Dendritic cell treated with granulocyte-macrophage colony-stimulating factor and Interleukin-4, amounts not matched to agents 40 ng/mL and 50 ng/mL, for 4 days (primary cell): Measurements from ENCODE around the gene NKAIN2.
"Not testable (repeated sequence)": the region's sequence is repeated elsewhere in the genome, so short reads cannot be mapped to it uniquely, and the experiment has no call there.

Source experiments
- H3K27ac Mint-ChIP-seq: one replicate; pipeline ENCODE4 v1.8.0; 2022; ENCODE audit warnings: mild to moderate bottlenecking, mixed read lengths
- H3K27me3 Mint-ChIP-seq: one replicate; pipeline ENCODE4 v1.8.0; 2022; ENCODE audit warnings: mild to moderate bottlenecking, mixed read lengths
- H3K36me3 Mint-ChIP-seq: one replicate; pipeline ENCODE4 v1.8.0; 2022; ENCODE audit warnings: low read depth, mixed read lengths
- H3K4me1 Mint-ChIP-seq: one replicate; pipeline ENCODE4 v1.8.0; 2022; ENCODE audit warnings: low read depth, mixed read lengths
- H3K4me3 Mint-ChIP-seq: one replicate; pipeline ENCODE4 v1.8.0; 2022; ENCODE audit warnings: mild to moderate bottlenecking, moderate library complexity, mixed read lengths
- H3K9me3 Mint-ChIP-seq: one replicate; pipeline ENCODE4 v1.8.0; 2022; ENCODE audit warnings: mixed read lengths
- intact Hi-C: fragments of 100-400 bp; cut with micrococcal nuclease; formaldehyde crosslinking; loops from one replicate; pipeline ENCODE4 v1.15.0; 2022

Gene NKAIN2

DNA sequence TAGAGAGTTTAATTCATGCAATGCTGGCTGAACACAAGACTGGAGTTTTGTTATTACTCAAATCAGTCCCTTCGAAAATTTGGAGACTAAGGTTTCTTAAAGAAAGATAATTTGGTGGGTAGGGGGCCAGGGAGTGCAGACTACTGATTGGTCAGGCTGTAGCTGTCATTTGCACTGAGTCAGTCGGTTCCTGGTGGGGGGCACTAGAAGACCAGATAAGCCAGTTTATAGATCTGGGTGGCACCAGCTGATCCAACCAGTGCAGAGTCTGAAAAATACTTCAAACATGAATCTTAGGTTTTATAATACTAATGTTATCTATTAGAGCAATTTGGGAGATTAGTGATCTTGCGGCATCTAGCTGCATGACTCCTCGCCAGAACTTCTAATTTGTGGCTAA lies 530.7 kb downstream of the NKAIN2 start:
- intact Hi-C loops = no loop called here
- no peaks in the 10 kb centered on the region for H3K4me1 Mint-ChIP-seq
- H3K27me3 Mint-ChIP-seq = no peaks in the 10 kb centered on the region
- no peaks in the 10 kb centered on the region for H3K36me3 Mint-ChIP-seq
- H3K4me3 Mint-ChIP-seq = no peak overlapping the region
- no peaks in the 10 kb centered on the region for H3K9me3 Mint-ChIP-seq
- no peak overlapping the region for H3K27ac Mint-ChIP-seq

DNA sequence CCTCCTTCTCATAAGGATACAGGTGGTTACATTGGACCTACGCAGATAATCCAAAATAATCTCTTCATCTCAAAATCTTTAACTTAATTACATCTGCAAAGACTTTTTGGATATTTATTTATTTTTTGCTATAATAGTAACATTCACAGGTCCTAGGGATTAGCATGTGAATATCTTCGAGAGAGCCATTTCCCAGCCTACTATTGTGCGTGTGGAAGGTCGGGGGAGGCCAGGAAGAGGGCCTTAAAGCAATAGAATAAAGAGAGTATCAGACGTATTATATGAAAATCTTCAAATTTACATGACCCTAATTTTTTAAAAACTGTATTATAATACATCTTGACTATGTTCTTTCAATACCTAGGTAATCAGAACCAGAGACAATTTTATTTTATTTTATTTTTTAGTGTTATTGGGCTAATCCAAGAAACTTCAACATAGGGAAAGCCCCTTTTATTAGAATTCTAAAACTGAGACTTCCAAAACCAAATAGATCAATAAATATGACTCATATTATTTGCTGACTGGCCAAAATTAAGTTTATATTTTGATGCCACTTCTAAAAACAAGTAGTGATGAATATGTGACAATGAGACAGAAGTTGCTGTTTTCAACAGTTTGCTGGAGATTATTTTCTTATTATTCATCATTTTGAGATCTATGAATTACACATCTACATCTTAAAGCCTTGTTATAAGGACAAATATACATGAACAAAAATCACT lies 536.1 kb downstream of the NKAIN2 start:
- H3K27me3 Mint-ChIP-seq = no peaks in the 10 kb centered on the region
- intact Hi-C loops = no loop called here
- no peaks in the 10 kb centered on the region for H3K36me3 Mint-ChIP-seq
- no peaks in the 10 kb centered on the region for H3K9me3 Mint-ChIP-seq
- no peak overlapping the region for H3K4me3 Mint-ChIP-seq
- H3K27ac Mint-ChIP-seq = no peak overlapping the region
- H3K4me1 Mint-ChIP-seq = no peaks in the 10 kb centered on the region

DNA sequence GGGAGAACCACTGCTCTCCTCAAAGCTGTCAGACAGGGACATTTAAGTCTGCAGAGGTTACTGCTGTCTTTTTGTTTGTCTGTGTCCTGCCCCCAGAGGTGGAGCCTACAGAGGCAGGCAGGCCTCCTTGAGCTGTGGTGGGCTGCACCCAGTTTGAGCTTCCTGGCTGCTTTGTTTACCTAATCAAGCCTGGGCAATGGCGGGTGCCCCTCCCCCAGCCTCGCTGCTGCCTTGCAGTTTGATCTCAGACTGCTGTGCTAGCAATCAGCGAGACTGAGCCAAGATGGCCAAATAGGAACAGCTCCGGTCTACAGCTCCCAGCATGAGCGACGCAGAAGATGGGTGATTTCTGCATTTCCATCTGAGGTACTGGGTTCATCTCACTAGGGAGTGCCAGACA lies 544.7 kb downstream of the NKAIN2 start:
- H3K4me1 Mint-ChIP-seq, H3K4me3 Mint-ChIP-seq, H3K27ac Mint-ChIP-seq, intact Hi-C loops, H3K36me3 Mint-ChIP-seq, H3K27me3 Mint-ChIP-seq: not testable (repeated sequence)
- peaks cover 30% of the 10 kb centered on the region for H3K9me3 Mint-ChIP-seq

DNA sequence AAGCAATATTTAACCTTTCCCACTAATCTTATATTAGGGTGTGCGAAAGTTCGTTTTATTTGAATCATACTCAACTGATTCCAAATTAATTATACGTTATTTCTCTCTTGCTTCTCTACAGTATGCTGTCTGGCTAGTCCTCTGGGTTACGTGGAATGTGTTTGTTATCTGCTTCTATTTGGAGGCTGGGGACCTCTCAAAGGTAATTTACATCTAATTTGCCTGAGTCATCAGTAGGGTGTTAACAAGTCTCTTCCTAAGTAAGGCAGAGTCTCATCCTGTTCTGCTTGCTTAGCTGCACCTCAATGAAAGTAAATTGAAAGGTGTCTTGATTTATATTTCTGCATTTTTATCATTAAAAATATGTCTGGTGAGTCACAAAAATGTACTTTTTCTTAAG lies 551.5 kb downstream of the NKAIN2 start:
- no peaks in the 10 kb centered on the region for H3K36me3 Mint-ChIP-seq
- intact Hi-C loops = no loop called here
- H3K9me3 Mint-ChIP-seq = no peaks in the 10 kb centered on the region
- H3K4me1 Mint-ChIP-seq = no peaks in the 10 kb centered on the region
- no peak overlapping the region for H3K27ac Mint-ChIP-seq
- H3K4me3 Mint-ChIP-seq = no peak overlapping the region
- no peaks in the 10 kb centered on the region for H3K27me3 Mint-ChIP-seq

DNA sequence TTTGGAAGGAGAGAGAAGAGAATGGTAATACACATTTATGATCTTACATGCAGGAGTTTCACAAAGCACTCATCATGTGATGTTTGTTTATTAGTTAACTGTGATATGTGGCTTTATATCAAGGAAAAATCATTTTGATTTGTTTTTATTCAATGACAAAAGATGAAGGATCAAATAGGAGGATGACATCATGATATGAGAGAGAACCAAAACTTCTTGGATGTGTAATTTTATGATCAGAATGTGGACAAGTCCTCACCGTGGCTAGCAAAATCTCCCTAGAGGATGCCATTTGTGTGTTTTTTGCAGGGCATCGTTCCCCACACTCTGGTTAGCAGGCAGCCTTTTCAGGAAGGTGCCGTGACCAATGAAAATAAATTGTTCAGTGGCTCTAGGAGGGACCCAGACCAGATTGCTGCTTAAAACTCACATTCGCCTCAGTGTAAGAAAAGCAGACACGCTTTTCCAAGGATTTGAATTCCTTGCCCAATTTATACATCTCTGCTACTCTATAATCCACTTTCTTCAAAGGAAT lies 552.7 kb downstream of the NKAIN2 start:
- H3K9me3 Mint-ChIP-seq = no peaks in the 10 kb centered on the region
- no peaks in the 10 kb centered on the region for H3K27me3 Mint-ChIP-seq
- intact Hi-C loops = no loop called here
- H3K4me1 Mint-ChIP-seq = no peaks in the 10 kb centered on the region
- no peaks in the 10 kb centered on the region for H3K36me3 Mint-ChIP-seq
- no peak overlapping the region for H3K4me3 Mint-ChIP-seq
- no peak overlapping the region for H3K27ac Mint-ChIP-seq

DNA sequence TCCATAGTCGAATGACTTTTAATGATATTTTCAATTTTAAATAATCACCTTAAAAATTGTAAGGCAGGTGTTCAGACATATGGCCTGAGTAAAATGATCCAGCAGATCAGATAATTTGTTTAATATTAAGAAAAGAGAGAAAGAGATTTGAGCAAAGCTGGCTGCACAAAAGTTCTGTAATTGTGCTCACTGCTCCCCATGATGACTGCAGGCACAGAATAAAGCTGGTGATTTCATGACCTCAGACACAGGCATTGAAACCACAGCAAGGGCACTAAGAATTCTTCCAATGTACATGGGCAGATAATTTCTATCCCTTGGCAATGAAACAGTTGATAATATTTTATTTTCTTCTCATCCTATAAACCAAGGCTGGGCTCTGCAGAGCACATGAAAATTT lies 553.1 kb downstream of the NKAIN2 start:
- Mint-ChIP-seq H3K27me3 (no peaks in the 10 kb centered on the region), H3K9me3 (no peaks in the 10 kb centered on the region), H3K4me3 (no peak overlapping the region), H3K36me3 (no peaks in the 10 kb centered on the region), H3K27ac (no peak overlapping the region), H3K4me1 (no peaks in the 10 kb centered on the region)
- intact Hi-C loops = no loop called here

DNA sequence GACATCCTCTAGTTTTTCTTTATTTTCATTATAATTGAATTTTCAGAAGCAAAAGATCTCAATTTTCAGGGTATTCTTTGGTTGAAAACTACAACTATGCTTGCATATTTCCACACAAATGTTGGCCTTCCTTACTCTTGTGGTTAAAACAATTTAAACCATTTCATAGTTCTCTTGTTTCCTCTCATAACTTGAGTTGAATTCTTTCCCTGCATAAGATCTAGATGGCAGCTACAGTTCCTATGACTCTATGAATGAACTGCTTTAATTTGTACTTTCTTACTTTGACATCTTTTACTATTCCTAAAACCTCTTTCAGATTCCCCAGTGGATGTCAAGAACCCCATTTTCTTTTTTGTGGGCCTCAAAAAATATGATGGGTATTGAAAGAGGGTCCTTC lies 564.5 kb downstream of the NKAIN2 start:
- no peak overlapping the region for H3K27ac Mint-ChIP-seq
- no peaks in the 10 kb centered on the region for H3K4me1 Mint-ChIP-seq
- no peak overlapping the region for H3K4me3 Mint-ChIP-seq
- no peaks in the 10 kb centered on the region for H3K36me3 Mint-ChIP-seq
- intact Hi-C loops = no loop called here
- no peaks in the 10 kb centered on the region for H3K9me3 Mint-ChIP-seq
- H3K27me3 Mint-ChIP-seq = no peaks in the 10 kb centered on the region

DNA sequence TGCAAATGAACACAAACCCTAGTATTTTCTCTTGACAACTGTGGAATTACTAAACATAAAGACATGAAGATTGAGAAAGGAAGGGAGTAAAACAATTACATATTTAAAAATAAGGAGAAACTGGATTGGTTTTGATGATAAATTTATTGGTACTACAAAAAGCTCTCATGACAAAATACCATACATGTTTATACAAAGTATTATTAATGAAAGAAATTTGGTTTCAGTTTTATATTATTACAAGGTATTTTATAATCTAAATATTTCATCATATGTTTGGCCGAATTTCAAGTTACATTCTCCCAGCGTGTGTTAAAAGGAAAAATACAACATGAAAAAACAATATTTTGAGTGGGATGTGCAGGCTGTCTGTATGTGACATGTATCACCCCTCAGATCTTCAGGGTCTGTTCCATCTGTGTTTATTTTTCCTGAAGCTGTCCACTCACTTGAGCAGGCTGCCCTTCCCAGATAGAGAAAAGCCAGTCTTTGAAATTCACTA lies 568.4 kb downstream of the NKAIN2 start:
- H3K27ac Mint-ChIP-seq = no peak overlapping the region
- H3K27me3 Mint-ChIP-seq = no peaks in the 10 kb centered on the region
- no peaks in the 10 kb centered on the region for H3K9me3 Mint-ChIP-seq
- intact Hi-C loops = no loop called here
- no peak overlapping the region for H3K4me3 Mint-ChIP-seq
- H3K4me1 Mint-ChIP-seq = no peaks in the 10 kb centered on the region
- H3K36me3 Mint-ChIP-seq = no peaks in the 10 kb centered on the region

DNA sequence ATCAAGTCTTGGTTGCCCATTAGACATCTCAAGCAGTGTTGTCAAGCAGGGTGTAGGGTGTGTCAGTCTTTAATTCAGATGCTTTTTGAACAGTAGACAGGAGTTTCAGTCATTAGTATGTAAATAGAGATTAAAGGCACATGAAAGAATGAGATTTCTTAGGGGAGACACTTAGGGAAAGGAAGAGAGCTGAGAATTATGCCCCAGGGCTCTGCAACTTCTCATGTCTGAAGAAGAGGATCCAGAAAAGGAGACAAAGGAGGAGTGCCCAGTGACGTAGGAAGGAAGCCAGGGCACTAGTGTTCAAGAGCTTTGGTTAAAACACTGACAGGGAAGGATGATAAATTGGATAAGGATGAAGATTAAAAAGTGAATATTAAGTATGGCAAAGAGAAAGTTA lies 569.7 kb downstream of the NKAIN2 start:
- no peaks in the 10 kb centered on the region for H3K27me3 Mint-ChIP-seq
- H3K27ac Mint-ChIP-seq = no peak overlapping the region
- H3K4me1 Mint-ChIP-seq = no peaks in the 10 kb centered on the region

DNA sequence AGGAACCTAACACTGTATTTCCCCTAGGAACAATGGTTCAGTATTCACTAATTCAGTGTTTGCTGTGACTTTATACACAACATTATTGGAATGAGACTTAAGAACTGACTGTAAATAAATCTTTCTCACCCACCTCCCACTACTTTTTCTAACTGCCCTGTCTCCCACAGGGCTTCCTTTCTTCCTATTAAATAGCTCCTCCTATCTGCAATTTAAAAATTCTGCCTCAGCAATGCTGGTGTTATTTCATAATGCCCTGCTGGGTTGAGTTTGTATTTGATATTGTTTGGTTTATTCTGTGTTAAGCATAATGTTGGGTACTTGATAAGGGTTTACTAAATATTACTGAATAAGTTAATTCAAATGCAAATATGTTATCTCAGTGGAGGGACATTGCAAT lies 585.5 kb downstream of the NKAIN2 start:
- intact Hi-C loops = no loop called here
- H3K4me1 Mint-ChIP-seq = no peaks in the 10 kb centered on the region
- no peaks in the 10 kb centered on the region for H3K36me3 Mint-ChIP-seq
- H3K27ac Mint-ChIP-seq = no peak overlapping the region
- H3K9me3 Mint-ChIP-seq = peaks cover 26% of the 10 kb centered on the region
- H3K27me3 Mint-ChIP-seq = no peaks in the 10 kb centered on the region
- H3K4me3 Mint-ChIP-seq = no peak overlapping the region

More for the DNA sequence above, 569.7 kb downstream of the NKAIN2 start:
- no peak overlapping the region for H3K4me3 Mint-ChIP-seq
- intact Hi-C loops = no loop called here
- no peaks in the 10 kb centered on the region for H3K9me3 Mint-ChIP-seq
- no peaks in the 10 kb centered on the region for H3K36me3 Mint-ChIP-seq

DNA sequence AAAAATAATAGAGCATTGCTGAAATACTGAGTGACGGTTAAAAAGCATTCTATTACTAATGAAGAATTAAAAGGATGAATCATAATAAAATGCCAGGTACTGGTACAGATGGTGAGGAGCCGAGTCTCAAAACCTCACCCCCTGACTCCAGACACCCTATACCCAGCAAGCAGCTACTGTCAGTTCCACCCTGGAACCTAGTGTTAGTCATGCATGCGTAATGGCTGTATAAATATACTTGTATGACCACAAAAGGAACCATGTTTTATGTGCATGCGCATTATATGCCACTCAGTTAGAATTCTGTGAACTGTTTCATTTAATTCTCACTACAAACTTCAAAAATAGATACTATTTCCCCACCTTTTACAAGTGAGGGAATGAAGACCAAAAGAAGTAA lies 589.9 kb downstream of the NKAIN2 start:
- Mint-ChIP-seq H3K4me3 (no peak overlapping the region), H3K36me3 (no peaks in the 10 kb centered on the region), H3K9me3 (peaks cover 5% of the 10 kb centered on the region), H3K27ac (no peak overlapping the region), H3K27me3 (no peaks in the 10 kb centered on the region), H3K4me1 (no peaks in the 10 kb centered on the region)
- intact Hi-C loops = no loop called here

DNA sequence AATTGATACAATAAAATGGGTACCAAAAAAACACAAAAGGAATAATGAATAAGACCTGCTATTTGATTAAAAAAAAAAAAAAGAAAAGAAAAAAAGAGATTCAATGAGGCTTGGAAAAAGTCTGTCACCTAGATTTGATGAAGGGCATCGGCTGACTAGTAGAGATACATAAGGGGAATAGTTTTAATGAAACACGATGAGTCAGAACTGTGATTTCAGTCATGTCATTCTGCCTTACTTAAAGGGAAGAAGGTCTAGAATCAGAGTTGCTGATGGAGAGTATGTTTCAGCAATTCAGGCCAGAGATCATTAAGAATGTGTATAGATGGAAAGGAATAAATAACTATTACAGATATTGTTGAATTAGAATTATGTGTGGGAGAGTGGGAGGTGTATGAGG lies 592.7 kb downstream of the NKAIN2 start:
- H3K27ac Mint-ChIP-seq = no peak overlapping the region

DNA sequence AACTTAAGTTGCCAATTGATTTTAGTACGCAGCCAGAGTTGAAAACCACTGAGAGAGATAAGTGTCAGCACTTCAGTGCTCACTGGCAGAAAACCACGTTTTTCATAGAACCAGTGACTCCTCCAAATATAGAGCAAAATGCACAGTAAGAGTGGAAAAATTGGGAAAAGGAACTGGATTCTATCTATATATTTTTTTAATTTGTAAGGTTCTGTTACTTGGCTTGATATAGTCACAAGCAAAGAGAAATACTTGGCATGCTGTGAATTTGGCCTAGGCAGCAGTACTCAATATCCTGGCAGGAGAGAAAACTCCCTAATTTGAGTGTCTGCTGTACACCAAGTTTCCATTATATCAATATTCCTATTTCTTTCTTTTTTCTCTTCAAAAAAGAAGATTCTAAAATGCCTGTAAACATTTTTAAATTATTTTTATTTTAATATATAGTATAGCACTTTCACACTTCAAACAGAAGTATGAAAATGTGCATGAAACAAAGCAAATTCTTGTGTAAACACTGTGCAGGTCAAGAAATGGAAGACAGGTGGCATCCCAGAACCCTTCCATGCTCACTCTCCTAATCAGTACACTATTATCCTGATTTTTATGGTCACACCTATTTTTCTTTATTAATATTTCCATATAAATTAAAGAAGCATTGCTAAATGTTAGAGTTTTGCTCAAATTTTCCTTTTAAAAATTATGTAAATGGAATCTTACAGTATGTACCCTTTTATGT lies 596.8 kb downstream of the NKAIN2 start:
- Mint-ChIP-seq H3K27me3 (no peaks in the 10 kb centered on the region), H3K36me3 (no peaks in the 10 kb centered on the region), H3K9me3 (no peaks in the 10 kb centered on the region), H3K4me1 (no peaks in the 10 kb centered on the region), H3K4me3 (no peak overlapping the region), H3K27ac (no peak overlapping the region)
- intact Hi-C loops = no loop called here

More for the DNA sequence above, 592.7 kb downstream of the NKAIN2 start:
- no peaks in the 10 kb centered on the region for H3K36me3 Mint-ChIP-seq
- no peaks in the 10 kb centered on the region for H3K27me3 Mint-ChIP-seq
- intact Hi-C loops = no loop called here
- H3K9me3 Mint-ChIP-seq = no peaks in the 10 kb centered on the region
- H3K4me3 Mint-ChIP-seq = no peak overlapping the region
- no peaks in the 10 kb centered on the region for H3K4me1 Mint-ChIP-seq

DNA sequence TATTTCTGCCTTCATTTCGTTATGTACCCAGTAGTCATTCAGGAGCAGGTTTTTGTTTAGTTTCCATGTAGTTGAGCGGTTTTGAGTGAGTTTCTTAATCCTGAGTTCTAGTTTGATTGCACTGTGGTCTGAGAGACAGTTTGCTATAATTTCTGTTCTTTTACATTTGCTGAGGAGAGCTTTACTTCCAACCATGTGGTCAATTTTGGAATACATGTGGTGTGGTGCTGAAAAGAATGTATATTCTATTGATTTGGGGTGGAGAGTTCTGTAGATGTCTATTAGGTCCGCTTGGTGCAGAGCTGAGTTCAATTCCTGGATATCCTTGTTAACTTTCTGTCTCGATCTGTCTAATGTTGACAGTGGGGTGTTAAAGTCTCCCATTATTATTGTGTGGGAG lies 606.8 kb downstream of the NKAIN2 start:
- H3K4me3 Mint-ChIP-seq, H3K27me3 Mint-ChIP-seq, H3K36me3 Mint-ChIP-seq, H3K27ac Mint-ChIP-seq, H3K4me1 Mint-ChIP-seq, intact Hi-C loops: not testable (repeated sequence)
- peaks cover 28% of the 10 kb centered on the region for H3K9me3 Mint-ChIP-seq
